Nephron (organoid): ENCODE measurements around the gene CDH24.
A peak's percentile ranks its signal among the peaks of the same experiment; 100 is the strongest.

ENCODE experiments used
- H3K27ac Mint-ChIP-seq, 3 experiments: 2 replicates each; pipeline ENCODE4 v1.8.0; 2020; ENCODE audit warnings: mixed read lengths in 3 of 3, mild to moderate bottlenecking in 2 of 3, moderate library complexity in 1 of 3
- H3K27me3 Mint-ChIP-seq: 2 replicates; pipeline ENCODE4 v1.8.0; 2021; ENCODE audit warnings: low read depth, mild to moderate bottlenecking, moderate library complexity, mixed read lengths
- H3K36me3 Mint-ChIP-seq: 2 replicates; pipeline ENCODE4 v1.8.0; 2020; ENCODE audit warnings: low read depth, mixed read lengths
- H3K4me1 Mint-ChIP-seq: 2 replicates; pipeline ENCODE4 v1.8.0; 2020; ENCODE audit warnings: mixed read lengths
- H3K4me3 Mint-ChIP-seq, 3 experiments: 2 replicates each; pipeline ENCODE4 v1.8.0; 2020; ENCODE audit warnings: mild to moderate bottlenecking in 3 of 3, mixed read lengths in 3 of 3, moderate library complexity in 2 of 3
- H3K9me3 Mint-ChIP-seq: 2 replicates; pipeline ENCODE4 v1.8.0; 2020; ENCODE audit warnings: mixed read lengths
- TF ChIP-seq, protein P1 (sequence below), 3 experiments: fragments of 200-600 bp; sonication (generic); IDR thresholded peaks; one replicate each; pipeline ENCODE4 v1.5.0; 2021; ENCODE audit warnings: antibody characterized with exemption in 3 of 3; ENCODE audit not compliant: unreplicated experiment in 3 of 3

Gene CDH24

DNA sequence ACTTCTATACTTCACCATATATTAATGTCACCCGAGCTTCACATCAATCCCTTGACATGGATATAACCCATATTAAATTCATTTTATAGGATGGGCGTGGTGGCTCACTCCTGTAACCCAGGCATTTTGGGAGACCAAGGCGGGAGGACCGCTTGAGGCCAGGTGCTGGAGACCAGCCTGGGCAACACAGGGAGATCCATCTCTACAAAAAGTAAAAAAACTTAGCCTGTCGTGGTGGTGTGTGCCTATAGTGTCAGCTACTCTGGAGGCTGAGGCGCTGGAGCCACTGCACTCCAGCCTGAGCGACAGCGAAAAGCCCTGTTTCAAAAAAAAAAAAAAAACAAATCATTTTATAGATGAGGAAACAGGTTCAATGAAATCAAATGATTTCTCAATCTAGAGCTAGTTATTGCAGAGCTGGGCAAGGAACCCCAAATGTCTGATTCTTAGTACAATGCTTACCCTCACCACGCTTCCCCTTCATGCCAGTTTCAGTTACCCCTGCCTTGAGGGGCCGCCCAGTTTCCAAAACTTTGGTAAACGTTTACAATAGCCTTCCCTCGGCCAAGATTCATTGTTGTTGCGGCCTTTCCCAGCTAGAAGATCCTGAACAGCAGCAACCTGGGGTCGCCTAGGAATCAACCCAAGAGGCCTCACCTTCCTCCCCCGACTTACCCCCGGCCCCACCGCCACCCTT lies 23.4 kb downstream of the CDH24 start:
- H3K27me3 Mint-ChIP-seq, result no peaks in the 10 kb centered on the region
- TF ChIP-seq, protein P1, sequence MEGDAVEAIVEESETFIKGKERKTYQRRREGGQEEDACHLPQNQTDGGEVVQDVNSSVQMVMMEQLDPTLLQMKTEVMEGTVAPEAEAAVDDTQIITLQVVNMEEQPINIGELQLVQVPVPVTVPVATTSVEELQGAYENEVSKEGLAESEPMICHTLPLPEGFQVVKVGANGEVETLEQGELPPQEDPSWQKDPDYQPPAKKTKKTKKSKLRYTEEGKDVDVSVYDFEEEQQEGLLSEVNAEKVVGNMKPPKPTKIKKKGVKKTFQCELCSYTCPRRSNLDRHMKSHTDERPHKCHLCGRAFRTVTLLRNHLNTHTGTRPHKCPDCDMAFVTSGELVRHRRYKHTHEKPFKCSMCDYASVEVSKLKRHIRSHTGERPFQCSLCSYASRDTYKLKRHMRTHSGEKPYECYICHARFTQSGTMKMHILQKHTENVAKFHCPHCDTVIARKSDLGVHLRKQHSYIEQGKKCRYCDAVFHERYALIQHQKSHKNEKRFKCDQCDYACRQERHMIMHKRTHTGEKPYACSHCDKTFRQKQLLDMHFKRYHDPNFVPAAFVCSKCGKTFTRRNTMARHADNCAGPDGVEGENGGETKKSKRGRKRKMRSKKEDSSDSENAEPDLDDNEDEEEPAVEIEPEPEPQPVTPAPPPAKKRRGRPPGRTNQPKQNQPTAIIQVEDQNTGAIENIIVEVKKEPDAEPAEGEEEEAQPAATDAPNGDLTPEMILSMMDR (IDR thresholded peaks at IDR 0.05; ENCODE audit: unreplicated experiment in 3 of 3), result no peak

DNA sequence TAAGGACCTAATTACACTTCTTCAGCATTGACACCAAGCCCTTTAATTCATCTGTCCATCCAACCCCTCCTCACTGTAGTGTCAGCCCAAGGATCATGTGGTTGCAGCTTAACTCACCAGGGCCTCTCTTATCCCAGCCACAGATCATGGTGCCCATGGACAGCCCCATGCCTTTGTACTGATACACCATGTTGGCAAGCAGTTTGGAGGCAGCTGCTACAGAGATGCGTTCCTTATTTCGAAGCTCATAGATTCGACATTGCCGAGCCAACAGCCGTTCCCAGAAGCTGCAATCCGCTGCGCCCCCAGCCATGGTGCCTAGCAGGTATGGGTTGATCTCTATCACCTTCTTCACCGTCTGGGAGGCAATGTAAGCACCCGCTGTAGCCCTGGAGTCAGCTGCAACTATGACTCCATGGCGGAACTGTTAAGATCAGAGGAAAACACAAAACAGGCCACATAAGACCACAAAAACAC lies 24.0 kb downstream of the CDH24 start:
- H3K9me3 Mint-ChIP-seq, result no peaks in the 10 kb centered on the region
- TF ChIP-seq, protein P1 (IDR thresholded peaks at IDR 0.05; ENCODE audit: unreplicated experiment in 3 of 3), result no peak
- peaks cover 26% of the 10 kb centered on the region for H3K4me1 Mint-ChIP-seq
- peak overlapping the region; percentile 80 to 89 (median 86) for H3K4me3 Mint-ChIP-seq
- no peaks in the 10 kb centered on the region for H3K27me3 Mint-ChIP-seq
- peak overlapping the region; percentile 14 to 98 (median 97) for H3K27ac Mint-ChIP-seq
- H3K36me3 Mint-ChIP-seq, result peaks cover 30% of the 10 kb centered on the region

More for the DNA sequence above, 23.4 kb downstream of the CDH24 start:
- Mint-ChIP-seq H3K27ac (peak overlapping the region; percentile 97 to 99 (median 98)), H3K36me3 (peaks cover 25% of the 10 kb centered on the region), H3K4me1 (peaks cover 26% of the 10 kb centered on the region), H3K4me3 (peak overlapping the region; percentile 80 to 89 (median 86)), H3K9me3 (no peaks in the 10 kb centered on the region)

DNA sequence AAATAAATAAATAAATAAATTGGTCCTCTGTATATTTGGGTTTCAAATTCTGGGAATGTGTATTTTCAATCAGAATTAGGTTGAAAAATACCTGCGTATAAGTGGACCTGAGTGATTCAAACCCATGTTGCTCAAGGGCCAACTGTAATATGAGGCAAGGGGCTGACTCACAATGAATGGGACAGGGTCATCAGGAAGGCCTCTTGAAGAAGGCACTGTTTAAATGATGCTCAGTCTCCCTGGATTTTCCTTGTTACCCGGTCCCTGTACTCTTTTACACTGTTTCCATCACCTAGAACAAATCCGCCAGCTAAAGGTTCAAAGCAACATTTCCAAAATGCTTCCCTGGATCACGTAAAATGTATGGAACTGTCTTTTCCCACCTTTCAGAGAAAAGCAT lies 26.4 kb downstream of the CDH24 start:
- H3K9me3 Mint-ChIP-seq, result no peaks in the 10 kb centered on the region
- H3K4me3 Mint-ChIP-seq, result peak overlapping the region in 1 of 3 experiments; percentile 84
- H3K36me3 Mint-ChIP-seq, result peaks cover 41% of the 10 kb centered on the region
- no peak overlapping the region for H3K27ac Mint-ChIP-seq
- peaks cover 26% of the 10 kb centered on the region for H3K4me1 Mint-ChIP-seq
- no peaks in the 10 kb centered on the region for H3K27me3 Mint-ChIP-seq
- TF ChIP-seq, protein P1 (IDR thresholded peaks at IDR 0.05; ENCODE audit: unreplicated experiment in 3 of 3), result no peak

DNA sequence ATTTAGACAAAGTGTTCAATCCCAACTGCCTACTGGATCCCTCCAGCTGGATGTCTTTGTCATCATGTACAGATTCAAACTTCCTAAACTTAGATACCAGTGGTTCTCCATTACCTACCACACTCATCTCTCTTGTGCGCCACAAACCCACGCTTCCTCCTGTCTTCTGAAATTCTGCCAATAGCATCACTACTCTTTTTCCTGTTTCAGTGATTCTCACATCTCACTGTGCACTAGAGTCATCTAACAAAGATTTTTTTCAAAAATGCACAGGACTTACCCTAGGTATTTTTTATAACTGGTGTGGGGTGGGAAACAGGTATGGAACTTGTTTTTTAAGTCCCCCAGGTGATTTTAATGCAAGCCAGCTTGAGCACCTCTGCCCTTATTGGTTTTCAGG lies 28.5 kb downstream of the CDH24 start:
- H3K27ac Mint-ChIP-seq, result peak overlapping the region in 1 of 3 experiments; percentile 48
- no peaks in the 10 kb centered on the region for H3K9me3 Mint-ChIP-seq
- no peak overlapping the region for H3K4me3 Mint-ChIP-seq
- no peaks in the 10 kb centered on the region for H3K27me3 Mint-ChIP-seq
- H3K36me3 Mint-ChIP-seq, result peaks cover 53% of the 10 kb centered on the region
- TF ChIP-seq, protein P1 (IDR thresholded peaks at IDR 0.05; ENCODE audit: unreplicated experiment in 3 of 3), result no peak
- H3K4me1 Mint-ChIP-seq, result peaks cover 30% of the 10 kb centered on the region

DNA sequence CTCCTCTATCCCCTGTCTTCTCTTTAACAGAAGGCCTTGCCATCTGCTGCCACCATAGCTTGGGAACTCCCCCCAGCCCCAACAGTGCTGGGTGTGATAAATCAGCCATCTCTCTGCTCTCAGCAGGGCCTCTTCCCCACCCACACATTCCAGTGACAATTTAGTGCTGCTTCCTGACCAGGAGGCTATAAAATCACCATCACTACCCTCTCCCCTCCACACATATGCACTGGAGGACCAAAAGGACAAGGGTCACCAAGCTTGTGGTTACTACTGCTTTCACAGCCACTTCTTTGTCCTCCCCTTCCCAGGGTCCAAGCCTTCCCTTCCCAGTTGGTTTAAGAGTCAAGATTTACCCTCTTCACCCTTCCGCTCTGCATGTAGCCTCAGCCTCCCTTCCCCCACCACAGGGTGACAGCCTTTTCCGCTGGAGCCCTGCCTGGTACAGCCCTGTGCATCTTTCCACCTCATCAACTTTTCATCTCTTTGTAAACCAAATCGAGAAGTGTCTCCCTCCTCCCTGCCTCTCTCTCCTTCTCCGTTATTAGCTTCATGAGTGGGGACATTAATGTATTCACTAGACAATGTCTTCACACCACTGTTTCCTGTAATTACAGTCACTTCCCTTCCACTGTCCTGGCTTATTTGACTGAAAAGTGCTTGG lies 32.0 kb downstream of the CDH24 start:
- Mint-ChIP-seq H3K27ac (peak overlapping the region; percentile 13 to 86 (median 38)), H3K36me3 (peaks cover 35% of the 10 kb centered on the region), H3K9me3 (no peaks in the 10 kb centered on the region), H3K27me3 (no peaks in the 10 kb centered on the region), H3K4me1 (peaks cover 49% of the 10 kb centered on the region), H3K4me3 (peak overlapping the region in 2 of 3 experiments; percentile 1 to 44)
- TF ChIP-seq, protein P1 (IDR thresholded peaks at IDR 0.05; ENCODE audit: unreplicated experiment in 3 of 3), result no peak
